GM19043 (cell line): ENCODE results near the gene B4GALT2.

Experiments used
- ATAC-seq: cut with Tn5 transposase; IDR thresholded peaks from one replicate; pipeline ENCODE4 v1.9.1; 2021; ENCODE audit warnings: low read depth; ENCODE audit not compliant: unreplicated experiment

B4GALT2 gene

GRCh38 chr1:44024903-44025525 lies 46.0 kb downstream of the B4GALT2 start:
- no peak for ATAC-seq

- ATAC-seq = no peak
These were observed 46.8 kb downstream of the B4GALT2 start for GRCh38 chr1:44025816-44026215.

- ATAC-seq = no peak
These were observed 48.3 kb downstream of the B4GALT2 start for GRCh38 chr1:44027320-44027719.

GRCh38 chr1:44029260-44029910 lies 50.4 kb downstream of the B4GALT2 start:
- peak; percentile 24 for ATAC-seq

GRCh38 chr1:44029911-44030604 lies 51.0 kb downstream of the B4GALT2 start:
- ATAC-seq = peak; percentile 68

- ATAC-seq = peak; percentile 12
These were observed 51.7 kb downstream of the B4GALT2 start for GRCh38 chr1:44030605-44031251.

- no peak for ATAC-seq
These were observed 52.5 kb downstream of the B4GALT2 start, which contains the start of gene SLC6A9 for GRCh38 chr1:44031252-44032169. SLC6A9 (minus strand) TSS chr1:44031462; CDS start chr1:44024277, 7,185 bp downstream.

GRCh38 chr1:44032170-44032790 lies 53.3 kb downstream of the B4GALT2 start:
- no peak for ATAC-seq

- no peak for ATAC-seq
These were observed 54.1 kb downstream of the B4GALT2 start for GRCh38 chr1:44033041-44033575.

- ATAC-seq = no peak
These were observed 54.7 kb downstream of the B4GALT2 start for GRCh38 chr1:44033756-44034155.

- ATAC-seq = no peak
These were observed 55.4 kb downstream of the B4GALT2 start for GRCh38 chr1:44034423-44034822.

GRCh38 chr1:44034976-44035716 lies 56.1 kb downstream of the B4GALT2 start:
- ATAC-seq = no peak

- no peak for ATAC-seq
These were observed 56.9 kb downstream of the B4GALT2 start for GRCh38 chr1:44035726-44036408.

GRCh38 chr1:44036409-44037139 lies 57.6 kb downstream of the B4GALT2 start:
- ATAC-seq = no peak

- ATAC-seq = no peak
These were observed 58.1 kb downstream of the B4GALT2 start for GRCh38 chr1:44037154-44037553.

GRCh38 chr1:44038876-44039657 lies 60.1 kb downstream of the B4GALT2 start:
- no peak for ATAC-seq

GRCh38 chr1:44040418-44040817 lies 61.4 kb downstream of the B4GALT2 start:
- ATAC-seq = no peak
